GM12878 (cell line): ENCODE measurements around the gene ATXN1. TPM values are rescaled to one million over a fixed set of nuclear protein-coding genes. Genes with fewer than 3 reads are reported as not detected.

Experiments used
- ATAC-seq: fragments of 200-7000 bp; cut with Tn5 transposase; 3 replicates; pipeline ENCODE4 v1.9.1; 2020; ENCODE audit warnings: mild to moderate bottlenecking, moderate library complexity
- BruUV-seq: library from RNA; stranded (reverse); fragments of 400-500 nt; replicated peaks from 2 replicates; lab custom pipeline; 2021; lab: Mats Ljungman, UMichigan
- CTCF ChIA-PET: fragments of 300-600 bp; sonication (Branson Sonifier 250); formaldehyde crosslinking; extraction: SDS; loops from one replicate; lab custom pipeline; 2021; ENCODE audit warnings: inconsistent platforms; lab: Yijun Ruan, JAX
- POLR2A ChIA-PET: fragments of 350-600 bp; formaldehyde crosslinking; extraction: SDS; loops from one replicate; lab custom pipeline; 2021; ENCODE audit warnings: inconsistent platforms; lab: Charles Lee
- RAD21 ChIA-PET: fragments of 300-600 bp; sonication (Branson Sonifier 250); formaldehyde crosslinking; loops from one replicate; lab custom pipeline; 2023; ENCODE audit warnings: antibody characterized with exemption; ENCODE audit not compliant: unreplicated experiment; lab: Charles Lee
- SMC1A ChIA-PET: fragments of 300-600 bp; sonication (Branson Sonifier 250); formaldehyde crosslinking; loops from one replicate; lab custom pipeline; 2023; ENCODE audit not compliant: unreplicated experiment, uncharacterized antibody; lab: Charles Lee
- DNase-seq: peaks from one replicate; pipeline ENCODE4 v3.0.0-alpha.2; 2011; ENCODE audit warnings: low read depth, low spot score
- FAIRE-seq: peaks from 3 replicates; lab custom pipeline; 2011; peaks lifted over from hg19 to GRCh38; lab: Jason Lieb, UNC
- H2AFZ ChIP-seq: 2 replicates; pipeline ENCODE4 v1.6.0; 2011; ENCODE audit warnings: low read depth, low read length, control low read depth; ENCODE audit not compliant: control insufficient read depth
- H3K27ac ChIP-seq: 2 replicates; pipeline ENCODE4 v1.5.1; 2011; ENCODE audit warnings: control low read depth; ENCODE audit not compliant: control insufficient read depth, insufficient read depth
- H3K27me3 ChIP-seq, 2 experiments: replicated peaks in 1 of 2; 2 replicates each; pipeline versions ENCODE4 v1.6.0 to v1.6.1; 2011; ENCODE audit warnings: low read length in 1 of 2; ENCODE audit not compliant: control insufficient read depth in 2 of 2, insufficient read depth in 2 of 2
- H3K36me3 ChIP-seq, 2 experiments: 2 replicates each; pipeline ENCODE4 v1.5.1; 2011; ENCODE audit warnings: low read length in 1 of 2; ENCODE audit not compliant: control insufficient read depth in 2 of 2, insufficient read depth in 2 of 2
- H3K4me1 ChIP-seq: 2 replicates; pipeline ENCODE4 v1.6.1; 2011; ENCODE audit warnings: mild to moderate bottlenecking, low read length, moderate library complexity, mixed read lengths; ENCODE audit not compliant: control insufficient read depth, insufficient read depth
- H3K4me2 ChIP-seq: 2 replicates; pipeline ENCODE4 v1.6.0; 2011; ENCODE audit warnings: control low read depth; ENCODE audit not compliant: control insufficient read depth, insufficient read depth
- H3K4me3 ChIP-seq: fragments of 200-600 bp; sonication (generic); 2 replicates; pipeline ENCODE4 v1.5.1; 2016
- H3K79me2 ChIP-seq: 2 replicates; pipeline ENCODE4 v1.6.0; 2011; ENCODE audit warnings: low read length; ENCODE audit not compliant: control insufficient read depth, insufficient read depth
- H3K9ac ChIP-seq: 2 replicates; pipeline ENCODE4 v1.8.0; 2011; ENCODE audit warnings: low read length, control low read depth, mixed read lengths; ENCODE audit not compliant: control insufficient read depth, insufficient read depth
- H3K9me3 ChIP-seq: replicated peaks from 3 replicates; pipeline ENCODE4 v1.5.1; 2011; ENCODE audit warnings: mild to moderate bottlenecking, low read length; ENCODE audit not compliant: control insufficient read depth, insufficient read depth
- H4K20me1 ChIP-seq: 2 replicates; pipeline ENCODE4 v1.6.0; 2011; ENCODE audit not compliant: control insufficient read depth, insufficient read depth
- BCL11A ChIP-seq: IDR thresholded peaks from 2 replicates; pipeline ENCODE4 v1.6.1; 2011; ENCODE audit warnings: low read depth, low read length
- CBX3 ChIP-seq: fragments of 200-600 bp; sonication (generic); IDR thresholded peaks from 2 replicates; pipeline ENCODE4 v1.6.1; 2016; ENCODE audit warnings: low read depth, borderline replicate concordance
- GABPA ChIP-seq: IDR thresholded peaks from 2 replicates; pipeline ENCODE4 v1.6.1; 2014; ENCODE audit warnings: antibody characterized with exemption, low read depth, mild to moderate bottlenecking, inconsistent platforms
- NBN ChIP-seq: fragments of 450-650 bp; IDR thresholded peaks from 2 replicates; pipeline ENCODE4 v1.6.1; 2016
- RAD21 ChIP-seq: IDR thresholded peaks from 2 replicates; pipeline ENCODE4 v1.6.1; 2011; ENCODE audit warnings: mild to moderate bottlenecking, low read depth, low read length, moderate library complexity; ENCODE audit not compliant: insufficient read depth
- SIX5 ChIP-seq: IDR thresholded peaks from 2 replicates; pipeline ENCODE4 v1.6.1; 2011; ENCODE audit warnings: mild to moderate bottlenecking, low read depth, low read length, moderate library complexity; ENCODE audit not compliant: severe bottlenecking
- SREBF2 ChIP-seq: IDR thresholded peaks from 2 replicates; pipeline ENCODE4 v1.6.1; 2012; ENCODE audit warnings: mild to moderate bottlenecking, low read length
- SRF ChIP-seq, 2 experiments: IDR thresholded peaks; 2 replicates each; pipeline ENCODE4 v1.6.1; 2011; ENCODE audit warnings: low read depth in 2 of 2, low read length in 2 of 2, mild to moderate bottlenecking in 1 of 2, moderate library complexity in 1 of 2
- ZNF622 ChIP-seq: fragments of 450-650 bp; IDR thresholded peaks from 2 replicates; pipeline ENCODE4 v1.6.1; 2017; ENCODE audit warnings: mild to moderate bottlenecking, inconsistent platforms
- WGBS: methylation state at CpG from one replicate; pipeline ENCODE4 v1.1.6; 2016; ENCODE audit warnings: low lambda C conversion rate; ENCODE audit not compliant: insufficient replicate concordance, insufficient coverage; ENCODE audit errors: missing lambda C conversion rate; 5-methylcytosine and 5-hydroxymethylcytosine counted together
- in situ Hi-C: fragments of 300-500 bp; cut with MboI; formaldehyde crosslinking; loops from 9 replicates; pipeline ENCODE4 v1.14.3; 2018; ENCODE audit warnings: mixed read lengths
- intact Hi-C: fragments of 100-400 bp; cut with micrococcal nuclease; formaldehyde crosslinking; loops from one replicate; pipeline ENCODE4 v1.14.2; 2022; ENCODE audit not compliant: unreplicated experiment
- polyA plus RNA-seq, 11 experiments: library from polyadenylated mRNA; depleted of rRNA in 4 of 11; unstranded in 6 of 11; stranded (reverse) in 5 of 11; fragments of >200 nt; fragmentation: Nextera tagmentation in 4 of 11; fragmentation: Illumina TruSeq in 1 of 11; extraction: Ambion mirVana in 4 of 11; extraction: Trizol in 1 of 11; gene quantifications; 1 replicate in 1 of 11; 2 replicates in 10 of 11; pipeline versions ENCODE4 v1.2.1 to v1.2.3, GENCODE V29; 2011 to 2016; ENCODE audit warnings: inconsistent platforms in 2 of 11, missing spikeins in 2 of 11, low read depth in 1 of 11
- total RNA-seq, 4 experiments: library from RNA; depleted of rRNA in 3 of 4; stranded (reverse); fragments of >200 nt in 3 of 4; fragmentation: Illumina TruSeq in 1 of 4; extraction: Trizol in 1 of 4; gene quantifications; 2 replicates each; pipeline versions ENCODE4 v1.2.1 to v1.2.3, GENCODE V29; 2013 to 2021
- TF ChIP-seq, protein P1 (sequence below): fragments of 450-650 bp; IDR thresholded peaks from 2 replicates; pipeline ENCODE4 v1.6.1; 2018; ENCODE audit warnings: borderline replicate concordance, mild to moderate bottlenecking; ENCODE audit not compliant: partially characterized antibody
- TF ChIP-seq, protein P2 (sequence below), 3 experiments: IDR thresholded peaks in 2 of 3; conservative IDR thresholded peaks in 1 of 3; 2 replicates each; pipeline ENCODE4 v1.5.1; 2011; ENCODE audit warnings: low read depth in 3 of 3, low read length in 3 of 3, mild to moderate bottlenecking in 3 of 3, control low read depth in 2 of 3, moderate library complexity in 2 of 3, inconsistent platforms in 1 of 3, mixed read lengths in 1 of 3; ENCODE audit not compliant: control insufficient read depth in 2 of 3, insufficient read depth in 1 of 3; ENCODE audit errors: extremely low read depth in 1 of 3
- TF ChIP-seq, protein P3 (sequence below): IDR thresholded peaks from 2 replicates; pipeline ENCODE4 v1.6.1; 2012; ENCODE audit warnings: mild to moderate bottlenecking, low read depth, low read length

Gene ATXN1
- total and polyA plus RNA-seq, 10 of the 15 experiments (the other 5 are each of a cell fraction or from before 2014, with no cell fraction given): 12.2 to 51.2 (median 20.5) TPM

GRCh38 chr6:16331384-16332174 lies 429.7 kb downstream of the ATXN1 start:
- DNase-seq (no peak), FAIRE-seq (peak; percentile 88), ATAC-seq (peak; percentile 89)
- Histone ChIP-seq H3K4me3 (no peak overlapping the region), H3K9me3 (no peaks in the 10 kb centered on the region; the same call in 2 of the 3 replicates), H2AFZ (0 out of 2 replicates have a peak overlapping the region, but pooled peaks have one; percentile 2), H3K9ac (no peak overlapping the region), H4K20me1 (no peaks in the 10 kb centered on the region), H3K27ac (peak overlapping the region; percentile 13; the same call in 1 of the 2 replicates), H3K4me1 (peaks cover 19% of the 10 kb centered on the region), H3K4me2 (peak overlapping the region; percentile 85), H3K27me3 (no peaks in the 10 kb centered on the region), H3K36me3 (peaks cover 4 to 31% of the 10 kb centered on the region in 2 experiments), H3K79me2 (no peaks in the 10 kb centered on the region; the same call in 1 of the 2 replicates)
- intact Hi-C loops (loop anchor here (1.0 to 5.0 kb wide), 8 partner anchors 45 to 756 kb away; no protein-coding TSS in a partner anchor), in situ Hi-C loops (loop anchor here (5.0 to 10.0 kb wide), 2 partner anchors 183 to 631 kb away; no protein-coding TSS in a partner anchor)
- ChIA-PET POLR2A (interaction anchor here (1.1 kb wide), 1 partner anchor 432 kb away, joined by 4 read pairs; no protein-coding TSS in a partner anchor), RAD21 (interaction anchor here (0.5 to 5.5 kb wide), 34 partner anchors 9 to 538 kb away, joined by 3 to 41 read pairs (median 4); partner anchors contain the start of gene ATXN1), SMC1A (interaction anchor here (0.6 to 5.1 kb wide), 42 partner anchors 11 to 634 kb away, joined by 3 to 51 read pairs (median 5); partner anchors contain the start of gene ATXN1), CTCF (interaction anchor here (0.6 to 8.3 kb wide), 63 partner anchors 9 to 755 kb away, joined by 3 to 115 read pairs (median 5); partner anchors contain the start of gene ATXN1)
- 4% methylated on average over 11 of the region's 11 CpGs for WGBS
- no TSS peak for BruUV-seq
- no peak for TF ChIP-seq SRF (IDR thresholded peaks at IDR 0.05; ENCODE audit: low read depth in 2 of 2, low read length in 2 of 2)
- TF ChIP-seq, protein P1, sequence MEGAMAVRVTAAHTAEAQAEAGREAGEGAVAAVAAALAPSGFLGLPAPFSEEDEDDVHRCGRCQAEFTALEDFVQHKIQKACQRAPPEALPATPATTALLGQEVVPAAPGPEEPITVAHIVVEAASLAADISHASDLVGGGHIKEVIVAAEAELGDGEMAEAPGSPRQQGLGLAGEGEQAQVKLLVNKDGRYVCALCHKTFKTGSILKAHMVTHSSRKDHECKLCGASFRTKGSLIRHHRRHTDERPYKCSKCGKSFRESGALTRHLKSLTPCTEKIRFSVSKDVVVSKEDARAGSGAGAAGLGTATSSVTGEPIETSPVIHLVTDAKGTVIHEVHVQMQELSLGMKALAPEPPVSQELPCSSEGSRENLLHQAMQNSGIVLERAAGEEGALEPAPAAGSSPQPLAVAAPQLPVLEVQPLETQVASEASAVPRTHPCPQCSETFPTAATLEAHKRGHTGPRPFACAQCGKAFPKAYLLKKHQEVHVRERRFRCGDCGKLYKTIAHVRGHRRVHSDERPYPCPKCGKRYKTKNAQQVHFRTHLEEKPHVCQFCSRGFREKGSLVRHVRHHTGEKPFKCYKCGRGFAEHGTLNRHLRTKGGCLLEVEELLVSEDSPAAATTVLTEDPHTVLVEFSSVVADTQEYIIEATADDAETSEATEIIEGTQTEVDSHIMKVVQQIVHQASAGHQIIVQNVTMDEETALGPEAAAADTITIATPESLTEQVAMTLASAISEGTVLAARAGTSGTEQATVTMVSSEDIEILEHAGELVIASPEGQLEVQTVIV: no peak
- no peak for TF ChIP-seq NBN
- TF ChIP-seq BCL11A: no peak
- TF ChIP-seq, protein P2, sequence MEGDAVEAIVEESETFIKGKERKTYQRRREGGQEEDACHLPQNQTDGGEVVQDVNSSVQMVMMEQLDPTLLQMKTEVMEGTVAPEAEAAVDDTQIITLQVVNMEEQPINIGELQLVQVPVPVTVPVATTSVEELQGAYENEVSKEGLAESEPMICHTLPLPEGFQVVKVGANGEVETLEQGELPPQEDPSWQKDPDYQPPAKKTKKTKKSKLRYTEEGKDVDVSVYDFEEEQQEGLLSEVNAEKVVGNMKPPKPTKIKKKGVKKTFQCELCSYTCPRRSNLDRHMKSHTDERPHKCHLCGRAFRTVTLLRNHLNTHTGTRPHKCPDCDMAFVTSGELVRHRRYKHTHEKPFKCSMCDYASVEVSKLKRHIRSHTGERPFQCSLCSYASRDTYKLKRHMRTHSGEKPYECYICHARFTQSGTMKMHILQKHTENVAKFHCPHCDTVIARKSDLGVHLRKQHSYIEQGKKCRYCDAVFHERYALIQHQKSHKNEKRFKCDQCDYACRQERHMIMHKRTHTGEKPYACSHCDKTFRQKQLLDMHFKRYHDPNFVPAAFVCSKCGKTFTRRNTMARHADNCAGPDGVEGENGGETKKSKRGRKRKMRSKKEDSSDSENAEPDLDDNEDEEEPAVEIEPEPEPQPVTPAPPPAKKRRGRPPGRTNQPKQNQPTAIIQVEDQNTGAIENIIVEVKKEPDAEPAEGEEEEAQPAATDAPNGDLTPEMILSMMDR (IDR thresholded peaks at IDR 0.05 in 2 of 3, conservative IDR thresholded peaks at IDR 0.05 in 1 of 3; ENCODE audit: control insufficient read depth in 2 of 3, extremely low read depth in 1 of 3, insufficient read depth in 1 of 3, low read depth in 3 of 3, low read length in 3 of 3): peak; percentile 87 to 96 (median 88)
- no peak for TF ChIP-seq ZNF622
- TF ChIP-seq SIX5: no peak
- TF ChIP-seq CBX3: no peak
- no peak for TF ChIP-seq SREBF2
- no peak for TF ChIP-seq GABPA
- TF ChIP-seq, protein P3, sequence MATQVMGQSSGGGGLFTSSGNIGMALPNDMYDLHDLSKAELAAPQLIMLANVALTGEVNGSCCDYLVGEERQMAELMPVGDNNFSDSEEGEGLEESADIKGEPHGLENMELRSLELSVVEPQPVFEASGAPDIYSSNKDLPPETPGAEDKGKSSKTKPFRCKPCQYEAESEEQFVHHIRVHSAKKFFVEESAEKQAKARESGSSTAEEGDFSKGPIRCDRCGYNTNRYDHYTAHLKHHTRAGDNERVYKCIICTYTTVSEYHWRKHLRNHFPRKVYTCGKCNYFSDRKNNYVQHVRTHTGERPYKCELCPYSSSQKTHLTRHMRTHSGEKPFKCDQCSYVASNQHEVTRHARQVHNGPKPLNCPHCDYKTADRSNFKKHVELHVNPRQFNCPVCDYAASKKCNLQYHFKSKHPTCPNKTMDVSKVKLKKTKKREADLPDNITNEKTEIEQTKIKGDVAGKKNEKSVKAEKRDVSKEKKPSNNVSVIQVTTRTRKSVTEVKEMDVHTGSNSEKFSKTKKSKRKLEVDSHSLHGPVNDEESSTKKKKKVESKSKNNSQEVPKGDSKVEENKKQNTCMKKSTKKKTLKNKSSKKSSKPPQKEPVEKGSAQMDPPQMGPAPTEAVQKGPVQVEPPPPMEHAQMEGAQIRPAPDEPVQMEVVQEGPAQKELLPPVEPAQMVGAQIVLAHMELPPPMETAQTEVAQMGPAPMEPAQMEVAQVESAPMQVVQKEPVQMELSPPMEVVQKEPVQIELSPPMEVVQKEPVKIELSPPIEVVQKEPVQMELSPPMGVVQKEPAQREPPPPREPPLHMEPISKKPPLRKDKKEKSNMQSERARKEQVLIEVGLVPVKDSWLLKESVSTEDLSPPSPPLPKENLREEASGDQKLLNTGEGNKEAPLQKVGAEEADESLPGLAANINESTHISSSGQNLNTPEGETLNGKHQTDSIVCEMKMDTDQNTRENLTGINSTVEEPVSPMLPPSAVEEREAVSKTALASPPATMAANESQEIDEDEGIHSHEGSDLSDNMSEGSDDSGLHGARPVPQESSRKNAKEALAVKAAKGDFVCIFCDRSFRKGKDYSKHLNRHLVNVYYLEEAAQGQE: no peak
- TF ChIP-seq RAD21: peak; percentile 71
